NCI-H524 (cell line): Measurements from ENCODE around the gene FGF7.
"Not testable (repeated sequence)": the region's sequence is repeated elsewhere in the genome, so short reads cannot be mapped to it uniquely, and the experiment has no call there.

ENCODE experiments used
- DNase-seq, 2 experiments: peaks; one replicate each; lab custom pipeline; 2025; lab: John Stamatoyannopoulos, UW

Gene FGF7

GRCh38 chr15:49438962-49439631 is 16.1 kb downstream of the FGF7 start:
- DNase-seq = no peak

- DNase-seq = no peak
These were observed 16.8 kb downstream of the FGF7 start for GRCh38 chr15:49439678-49440395.

GRCh38 chr15:49441356-49441755 is 18.3 kb downstream of the FGF7 start:
- no peak for DNase-seq

GRCh38 chr15:49441816-49442215 is 18.8 kb downstream of the FGF7 start:
- DNase-seq = no peak

- DNase-seq = no peak
These were observed 29.6 kb downstream of the FGF7 start for GRCh38 chr15:49452595-49452994.

- DNase-seq = no peak
These were observed 33.1 kb downstream of the FGF7 start for GRCh38 chr15:49456166-49456565.

GRCh38 chr15:49458145-49458544 is 35.1 kb downstream of the FGF7 start:
- DNase-seq = no peak

- no peak for DNase-seq
These were observed 37.4 kb downstream of the FGF7 start for GRCh38 chr15:49460411-49460941.

- DNase-seq = no peak
These were observed 39.3 kb downstream of the FGF7 start for GRCh38 chr15:49462232-49462844.

- DNase-seq = no peak
These were observed 41.5 kb downstream of the FGF7 start for GRCh38 chr15:49464522-49464921.

- no peak for DNase-seq
These were observed 43.1 kb downstream of the FGF7 start for GRCh38 chr15:49466119-49466518.

- no peak for DNase-seq
These were observed 44.9 kb downstream of the FGF7 start for GRCh38 chr15:49467746-49468480.

- no peak for DNase-seq
These were observed 45.4 kb downstream of the FGF7 start for GRCh38 chr15:49468481-49468839.

GRCh38 chr15:49471248-49471647 is 48.2 kb downstream of the FGF7 start:
- peak in 1 of 2 experiments; percentile 2 for DNase-seq

- DNase-seq = no peak
These were observed 48.7 kb downstream of the FGF7 start for GRCh38 chr15:49471733-49472132.

GRCh38 chr15:49472338-49472737 is 49.3 kb downstream of the FGF7 start:
- DNase-seq = no peak

- no peak for DNase-seq
These were observed 50.0 kb downstream of the FGF7 start for GRCh38 chr15:49473031-49473430.

GRCh38 chr15:49478021-49478420 is 55.0 kb downstream of the FGF7 start:
- not testable (repeated sequence) for DNase-seq

GRCh38 chr15:49478982-49479381 is 55.9 kb downstream of the FGF7 start:
- not testable (repeated sequence) for DNase-seq

GRCh38 chr15:49485401-49485800 is 62.4 kb downstream of the FGF7 start:
- not testable (repeated sequence) for DNase-seq

- DNase-seq = no peak
These were observed 67.9 kb downstream of the FGF7 start for GRCh38 chr15:49490966-49491365.

- no peak for DNase-seq
These were observed 69.1 kb downstream of the FGF7 start for GRCh38 chr15:49492151-49492550.
